HG03135 (cell line): ENCODE results near the gene ZNRF1.
"Not testable (repeated sequence)": the region's sequence is repeated elsewhere in the genome, so short reads cannot be mapped to it uniquely, and the experiment has no call there.

ENCODE experiments used
- ATAC-seq: cut with Tn5 transposase; IDR thresholded peaks from one replicate; pipeline ENCODE4 v1.9.1; 2021; ENCODE audit warnings: mild to moderate bottlenecking, moderate library complexity; ENCODE audit not compliant: unreplicated experiment

The ZNRF1 gene

GRCh38 chr16:75026239-75026891 lies 27.5 kb downstream of the ZNRF1 start:
- ATAC-seq = not testable (repeated sequence)

GRCh38 chr16:75026892-75027391 lies 28.1 kb downstream of the ZNRF1 start:
- no peak for ATAC-seq

GRCh38 chr16:75027520-75028300 lies 28.9 kb downstream of the ZNRF1 start:
- ATAC-seq = no peak

GRCh38 chr16:75028544-75029135 lies 29.8 kb downstream of the ZNRF1 start:
- ATAC-seq = no peak

GRCh38 chr16:75029854-75030253 lies 31.0 kb downstream of the ZNRF1 start:
- no peak for ATAC-seq

- ATAC-seq = no peak
Observed at GRCh38 chr16:75032655-75033054, 33.8 kb downstream of the ZNRF1 start.

- ATAC-seq = no peak
Observed at GRCh38 chr16:75035410-75035968, 36.7 kb downstream of the ZNRF1 start.

- no peak for ATAC-seq
Observed at GRCh38 chr16:75038036-75038858, 39.4 kb downstream of the ZNRF1 start.

- no peak for ATAC-seq
Observed at GRCh38 chr16:75039941-75040340, 41.1 kb downstream of the ZNRF1 start.

- ATAC-seq = no peak
Observed at GRCh38 chr16:75042426-75043174, 43.8 kb downstream of the ZNRF1 start.

GRCh38 chr16:75043175-75043895 lies 44.5 kb downstream of the ZNRF1 start:
- ATAC-seq = no peak

- ATAC-seq = no peak
Observed at GRCh38 chr16:75044800-75045361, 46.1 kb downstream of the ZNRF1 start.

GRCh38 chr16:75045424-75045823 lies 46.6 kb downstream of the ZNRF1 start:
- ATAC-seq = no peak

GRCh38 chr16:75048054-75048453 lies 49.2 kb downstream of the ZNRF1 start:
- no peak for ATAC-seq

- ATAC-seq = no peak
Observed at GRCh38 chr16:75048530-75048929, 49.7 kb downstream of the ZNRF1 start.

- no peak for ATAC-seq
Observed at GRCh38 chr16:75052481-75053202, 53.8 kb downstream of the ZNRF1 start.

GRCh38 chr16:75053791-75054555 lies 55.1 kb downstream of the ZNRF1 start:
- ATAC-seq = no peak

- ATAC-seq = no peak
Observed at GRCh38 chr16:75054556-75054947, 55.7 kb downstream of the ZNRF1 start.
